ENCODE data around the gene MTUS2. TPM values are rescaled to one million over a fixed set of nuclear protein-coding genes. Genes with fewer than 3 reads are reported as not detected.
"Not testable (repeated sequence)": the region's sequence is repeated elsewhere in the genome, so short reads cannot be mapped to it uniquely, and the experiment has no call there.

The MTUS2 gene
- total RNA-seq, 6 experiments from 2014 or later = 0.07 to 0.15 (median 0.14) TPM; not detected in 1

- no peak overlapping the region for H3K4me3 Mint-ChIP-seq
- no peak for DNase-seq
- H3K36me3 Mint-ChIP-seq (ENCODE audit: low read depth) = no peaks in the 10 kb centered on the region
- no peaks in the 10 kb centered on the region for H3K4me1 Mint-ChIP-seq (ENCODE audit: low read depth)
- no peak overlapping the region for H3K27ac Mint-ChIP-seq
- peaks cover 22% of the 10 kb centered on the region for H3K27me3 Mint-ChIP-seq (ENCODE audit: insufficient read depth)
- TF ChIP-seq CTCF (IDR thresholded peaks at IDR 0.05) = no peak
- no peaks in the 10 kb centered on the region for H3K9me3 Mint-ChIP-seq
Observed at GRCh38 chr13:29383476-29383875, 563.3 kb downstream of the MTUS2 start.

GRCh38 chr13:29384466-29384865 lies 564.3 kb downstream of the MTUS2 start:
- H3K36me3 Mint-ChIP-seq (ENCODE audit: low read depth) = no peaks in the 10 kb centered on the region
- TF ChIP-seq CTCF (IDR thresholded peaks at IDR 0.05) = no peak
- H3K9me3 Mint-ChIP-seq = no peaks in the 10 kb centered on the region
- no peak overlapping the region for H3K27ac Mint-ChIP-seq
- peaks cover 18% of the 10 kb centered on the region for H3K27me3 Mint-ChIP-seq (ENCODE audit: insufficient read depth)
- H3K4me3 Mint-ChIP-seq = no peak overlapping the region
- H3K4me1 Mint-ChIP-seq (ENCODE audit: low read depth) = no peaks in the 10 kb centered on the region
- no peak for DNase-seq

- no peak for DNase-seq
- no peak for TF ChIP-seq CTCF (IDR thresholded peaks at IDR 0.05)
- H3K36me3 Mint-ChIP-seq (ENCODE audit: low read depth) = no peaks in the 10 kb centered on the region
Observed at GRCh38 chr13:29384871-29385270, 564.7 kb downstream of the MTUS2 start.

GRCh38 chr13:29386246-29386645 lies 566.1 kb downstream of the MTUS2 start:
- Mint-ChIP-seq H3K27ac (no peak overlapping the region), H3K9me3 (no peaks in the 10 kb centered on the region), H3K36me3 (ENCODE audit: low read depth) (no peaks in the 10 kb centered on the region), H3K4me3 (no peak overlapping the region), H3K27me3 (ENCODE audit: insufficient read depth) (peaks cover 18% of the 10 kb centered on the region), H3K4me1 (ENCODE audit: low read depth) (no peaks in the 10 kb centered on the region)
- TF ChIP-seq CTCF (IDR thresholded peaks at IDR 0.05) = no peak
- DNase-seq = no peak

More at GRCh38 chr13:29384871-29385270, 564.7 kb downstream of the MTUS2 start:
- Mint-ChIP-seq H3K27me3 (ENCODE audit: insufficient read depth) (peaks cover 18% of the 10 kb centered on the region), H3K4me3 (no peak overlapping the region), H3K4me1 (ENCODE audit: low read depth) (no peaks in the 10 kb centered on the region), H3K27ac (no peak overlapping the region), H3K9me3 (no peaks in the 10 kb centered on the region)

GRCh38 chr13:29390598-29390997 lies 570.5 kb downstream of the MTUS2 start:
- not testable (repeated sequence) for H3K4me3 Mint-ChIP-seq; H3K9me3 Mint-ChIP-seq; DNase-seq; H3K27ac Mint-ChIP-seq; H3K4me1 Mint-ChIP-seq (ENCODE audit: low read depth); H3K36me3 Mint-ChIP-seq (ENCODE audit: low read depth)
- peaks cover 30% of the 10 kb centered on the region for H3K27me3 Mint-ChIP-seq (ENCODE audit: insufficient read depth)

GRCh38 chr13:29396446-29396845 lies 576.3 kb downstream of the MTUS2 start:
- H3K27ac Mint-ChIP-seq = no peak overlapping the region
- TF ChIP-seq CTCF (IDR thresholded peaks at IDR 0.05) = no peak
- no peaks in the 10 kb centered on the region for H3K36me3 Mint-ChIP-seq (ENCODE audit: low read depth)
- no peak overlapping the region for H3K4me3 Mint-ChIP-seq
- no peak for DNase-seq
- H3K9me3 Mint-ChIP-seq = no peaks in the 10 kb centered on the region
- no peaks in the 10 kb centered on the region for H3K4me1 Mint-ChIP-seq (ENCODE audit: low read depth)
- H3K27me3 Mint-ChIP-seq (ENCODE audit: insufficient read depth) = peaks cover 33% of the 10 kb centered on the region

All from HFFc6 (cell line).